ENCODE data around the gene NTRK3. TPM values are rescaled to one million over a fixed set of nuclear protein-coding genes. Genes with fewer than 3 reads are reported as not detected.

NTRK3 gene
- total and polyA plus RNA-seq, 2 donors (not counting 3 experiments of a cell fraction or from before 2014, with no cell fraction given), result not detected

DNA sequence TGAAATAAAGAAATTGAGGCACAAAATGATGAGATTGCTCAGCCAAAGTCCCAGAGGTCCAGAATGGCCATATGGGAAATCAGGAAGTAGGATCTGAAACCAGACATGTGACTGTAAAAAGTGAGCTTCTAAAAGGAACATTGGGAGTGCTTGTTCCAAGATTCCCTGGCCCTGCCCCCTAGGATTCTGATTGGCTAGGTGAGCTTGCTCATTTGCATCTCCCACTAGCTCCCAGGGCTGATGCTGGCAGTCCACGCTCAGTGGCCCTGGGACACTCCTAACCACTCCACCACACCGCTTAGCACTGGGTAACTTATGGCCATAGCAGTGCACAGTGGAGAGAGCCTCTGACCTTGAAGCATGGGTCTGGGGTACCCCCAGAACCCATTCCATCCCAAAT, 326.7 kb downstream of the NTRK3 start:
- Histone ChIP-seq H3K4me3 (replicated peaks in 1 of 3; ENCODE audit: insufficient read depth in 1 of 3, low read depth in 1 of 3, low read length in 3 of 3) (no peak overlapping the region), H3K9me3 (replicated peaks; ENCODE audit: control insufficient read depth, insufficient read depth, low read length) (peaks cover 8% of the 10 kb centered on the region), H3K27ac (ENCODE audit: insufficient read depth, low read depth, low read length) (no peak overlapping the region), H3K36me3 (ENCODE audit: control insufficient read depth in 2 of 2, extremely low read depth in 1 of 2, insufficient read depth in 2 of 2, low read length in 2 of 2) (no peaks in the 10 kb centered on the region), H3K9me1 (replicated peaks; ENCODE audit: control insufficient read depth, extremely low read depth, insufficient read depth, low read length) (no peaks in the 10 kb centered on the region), H3K4me2 (ENCODE audit: insufficient read depth, low read length) (no peak overlapping the region), H3K27me3 (ENCODE audit: control insufficient read depth in 2 of 2, insufficient read depth in 2 of 2, low read length in 2 of 2) (no peaks in the 10 kb centered on the region), H2AFZ (ENCODE audit: low read depth, low read length) (no peak overlapping the region), H3K79me2 (ENCODE audit: control insufficient read depth, insufficient read depth, low read length) (no peaks in the 10 kb centered on the region), H3K4me1 (ENCODE audit: control insufficient read depth, extremely low read depth, insufficient read depth, low read length) (peaks cover 4% of the 10 kb centered on the region), H4K20me1 (replicated peaks; ENCODE audit: control insufficient read depth, extremely low read depth, insufficient read depth, low read length) (no peaks in the 10 kb centered on the region), H3K9ac (replicated peaks; ENCODE audit: extremely low read depth, insufficient read depth, low read length) (no peak overlapping the region)
- CTCF ChIA-PET, result no interaction called here
- FAIRE-seq (no peak), DNase-seq (ENCODE audit: low read depth, low spot score) (no peak)
- dilution Hi-C loops (cut with MboI; ENCODE audit: extremely low pct_ligation_motif_present, low sequenced_read_pairs), result no loop called here
- intact Hi-C loops (cut with micrococcal nuclease), result no loop called here
- TF ChIP-seq GATA2 (IDR thresholded peaks at IDR 0.05; ENCODE audit: insufficient read depth, insufficient read length, low read depth, low read length) (no peak), JUN (IDR thresholded peaks at IDR 0.05; ENCODE audit: borderline replicate concordance, insufficient read depth, insufficient read length, low read depth) (no peak), FOS (IDR thresholded peaks at IDR 0.05; ENCODE audit: borderline replicate concordance, insufficient read depth, low read length) (no peak), MYC (IDR thresholded peaks at IDR 0.05; ENCODE audit: low read depth, low read length) (no peak), POLR2AphosphoS5 (IDR thresholded peaks at IDR 0.05; ENCODE audit: insufficient read depth, low read depth, low read length) (no peak), EZH2 (IDR thresholded peaks at IDR 0.05; ENCODE audit: borderline replicate concordance, low read depth, low read length, severe bottlenecking) (no peak), POLR2A (IDR thresholded peaks at IDR 0.05; ENCODE audit: low read depth, low read length) (no peak)
- TF ChIP-seq, protein P1, sequence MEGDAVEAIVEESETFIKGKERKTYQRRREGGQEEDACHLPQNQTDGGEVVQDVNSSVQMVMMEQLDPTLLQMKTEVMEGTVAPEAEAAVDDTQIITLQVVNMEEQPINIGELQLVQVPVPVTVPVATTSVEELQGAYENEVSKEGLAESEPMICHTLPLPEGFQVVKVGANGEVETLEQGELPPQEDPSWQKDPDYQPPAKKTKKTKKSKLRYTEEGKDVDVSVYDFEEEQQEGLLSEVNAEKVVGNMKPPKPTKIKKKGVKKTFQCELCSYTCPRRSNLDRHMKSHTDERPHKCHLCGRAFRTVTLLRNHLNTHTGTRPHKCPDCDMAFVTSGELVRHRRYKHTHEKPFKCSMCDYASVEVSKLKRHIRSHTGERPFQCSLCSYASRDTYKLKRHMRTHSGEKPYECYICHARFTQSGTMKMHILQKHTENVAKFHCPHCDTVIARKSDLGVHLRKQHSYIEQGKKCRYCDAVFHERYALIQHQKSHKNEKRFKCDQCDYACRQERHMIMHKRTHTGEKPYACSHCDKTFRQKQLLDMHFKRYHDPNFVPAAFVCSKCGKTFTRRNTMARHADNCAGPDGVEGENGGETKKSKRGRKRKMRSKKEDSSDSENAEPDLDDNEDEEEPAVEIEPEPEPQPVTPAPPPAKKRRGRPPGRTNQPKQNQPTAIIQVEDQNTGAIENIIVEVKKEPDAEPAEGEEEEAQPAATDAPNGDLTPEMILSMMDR (IDR thresholded peaks at IDR 0.05; ENCODE audit: extremely low read depth in 1 of 2, insufficient read depth in 1 of 2, low read depth in 1 of 2, low read length in 2 of 2), result no peak
- TF ChIP-seq, protein P2, sequence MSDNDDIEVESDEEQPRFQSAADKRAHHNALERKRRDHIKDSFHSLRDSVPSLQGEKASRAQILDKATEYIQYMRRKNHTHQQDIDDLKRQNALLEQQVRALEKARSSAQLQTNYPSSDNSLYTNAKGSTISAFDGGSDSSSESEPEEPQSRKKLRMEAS (IDR thresholded peaks at IDR 0.05; ENCODE audit: insufficient read depth, insufficient read length), result no peak
- no TSS peak for BruUV-seq (replicated peaks)
- POLR2A ChIA-PET, result no interaction called here

Data from endothelial cell of umbilical vein (primary cell).